Dedifferentiated amniotic fluid mesenchymal stem cell (primary cell): ENCODE measurements around the gene ABHD10.

Source experiments
- DNase-seq: peaks from one replicate; pipeline ENCODE4 v3.0.0-alpha.2; 2016; ENCODE audit errors: extremely low spot score

The ABHD10 gene

DNA sequence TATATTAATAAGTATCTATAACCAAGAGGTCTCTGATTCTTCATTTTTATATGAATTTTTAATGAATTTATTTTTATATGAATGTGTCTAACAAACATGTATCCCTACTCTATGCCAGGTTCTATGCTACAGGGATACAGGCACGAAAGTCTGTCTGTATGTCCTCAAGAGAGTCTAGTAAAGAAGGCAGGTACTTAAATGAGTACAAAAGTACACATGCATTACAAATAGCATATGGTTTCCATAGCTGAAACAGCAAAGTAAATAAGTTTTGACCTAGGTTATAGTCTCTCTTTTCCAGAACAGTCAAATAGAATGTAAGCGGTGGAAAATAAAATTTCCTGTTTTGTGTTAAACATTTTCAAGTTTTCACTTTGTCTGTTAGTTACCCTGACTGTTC is 13.3 kb upstream of the ABHD10 start:
- DNase-seq = no peak

- DNase-seq = no peak
Measured at GRCh38 chr3:111967068-111967467, 11.8 kb upstream of the ABHD10 start.

- peak; percentile 75 for DNase-seq
Measured at GRCh38 chr3:111967651-111968274, 11.1 kb upstream of the ABHD10 start.

GRCh38 chr3:111968319-111969054 is 10.3 kb upstream of the ABHD10 start:
- no peak for DNase-seq

- DNase-seq = no peak
Measured at GRCh38 chr3:111970376-111970775, 8.4 kb upstream of the ABHD10 start.

DNA sequence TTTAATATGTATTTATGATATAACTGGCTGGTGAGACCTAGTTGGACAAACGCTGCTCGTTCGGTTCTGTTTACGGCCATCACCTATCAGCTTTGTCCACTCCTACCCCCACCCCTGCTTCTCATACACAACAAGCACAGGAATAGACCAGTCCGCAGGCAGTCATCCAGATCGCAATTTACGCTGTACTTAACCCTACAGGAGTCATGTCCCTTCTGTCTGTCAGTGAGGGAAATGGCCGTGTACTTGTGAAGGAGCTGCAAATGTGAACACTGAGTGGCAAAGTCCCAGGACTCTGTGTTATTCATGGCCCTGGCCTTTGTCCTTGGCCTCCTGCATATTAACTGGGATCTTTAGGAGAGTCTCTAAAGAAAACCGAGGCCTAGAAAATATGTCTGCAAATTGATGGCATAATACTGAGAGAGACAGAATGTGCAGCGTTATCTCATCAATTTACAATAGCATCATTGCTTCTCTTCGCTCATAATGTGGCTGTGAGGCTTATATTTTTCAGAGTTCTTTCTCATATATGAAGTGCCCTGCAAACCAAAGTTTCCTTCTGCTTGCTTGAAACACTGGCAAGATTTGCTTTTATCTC is 7.2 kb upstream of the ABHD10 start:
- no peak for DNase-seq

DNA sequence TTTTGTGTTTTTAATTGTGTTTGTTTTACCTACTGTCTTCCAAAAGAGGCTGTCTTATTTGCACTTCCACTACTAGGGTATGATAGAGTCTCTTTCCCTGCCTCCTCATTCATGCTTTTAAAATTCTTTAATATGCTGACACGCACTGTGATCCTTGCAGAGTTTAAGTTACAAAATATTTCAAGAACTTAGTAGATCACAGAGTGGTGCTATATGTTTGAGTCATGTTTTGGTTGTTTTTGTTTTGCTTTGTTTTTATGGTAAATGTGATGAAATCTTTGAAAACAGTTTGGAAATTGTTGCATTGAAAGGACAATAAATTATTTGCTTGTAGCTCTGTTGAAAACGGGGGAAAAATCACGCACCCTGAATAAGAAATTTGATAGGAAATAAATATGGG is 5.9 kb upstream of the ABHD10 start:
- DNase-seq = no peak

DNA sequence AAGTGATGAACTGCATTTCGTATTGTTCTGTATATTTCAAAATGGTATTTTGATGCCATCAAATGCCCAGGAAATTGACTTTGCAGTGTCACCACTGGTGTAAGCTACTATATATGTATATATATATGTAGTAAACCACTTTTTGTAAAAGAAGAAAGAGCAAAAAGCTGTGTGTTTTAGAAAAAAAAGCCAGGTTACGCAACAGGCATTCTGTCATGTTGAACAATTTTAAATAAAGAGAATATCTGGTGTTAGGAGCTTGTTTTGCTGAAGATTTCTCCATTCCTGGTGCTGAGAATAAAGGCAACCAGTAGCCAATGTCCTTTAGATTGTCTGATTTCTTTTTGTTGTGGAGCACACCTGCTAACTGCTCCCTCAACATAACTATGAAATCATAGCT is 3.7 kb upstream of the ABHD10 start:
- DNase-seq = no peak

DNA sequence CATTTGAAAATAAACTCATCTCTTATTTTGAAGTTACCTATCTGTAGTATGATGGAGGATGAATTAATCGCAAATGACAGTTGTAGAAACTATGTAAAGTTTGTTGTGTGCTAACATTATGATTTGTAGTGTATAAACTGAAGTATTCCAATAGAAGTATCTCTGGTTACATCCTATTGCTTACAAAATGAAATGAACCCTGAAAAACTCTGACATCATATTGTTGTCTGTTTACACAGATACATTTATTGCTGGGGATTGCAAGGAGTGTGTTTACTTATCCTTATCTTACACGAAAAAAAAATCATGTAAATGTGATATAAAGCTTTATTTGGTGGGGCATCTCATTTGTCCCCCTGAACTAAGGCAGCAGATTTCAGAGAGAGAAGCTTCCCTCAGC is 2.6 kb upstream of the ABHD10 start:
- no peak for DNase-seq

- DNase-seq = no peak
Measured at GRCh38 chr3:111979434-111980038, 710 bp downstream of the ABHD10 start.

GRCh38 chr3:111980716-111981456 is 2.1 kb downstream of the ABHD10 start:
- no peak for DNase-seq

GRCh38 chr3:111981457-111981763 is 2.6 kb downstream of the ABHD10 start:
- DNase-seq = no peak

- no peak for DNase-seq
Measured at GRCh38 chr3:111984636-111985298, 5.9 kb downstream of the ABHD10 start.

GRCh38 chr3:111986800-111987199 is 8.0 kb downstream of the ABHD10 start:
- DNase-seq = no peak

GRCh38 chr3:111989061-111989678 is 10.3 kb downstream of the ABHD10 start:
- peak; percentile 76 for DNase-seq

- no peak for DNase-seq
Measured at GRCh38 chr3:111993038-111993437, 14.2 kb downstream of the ABHD10 start.

- no peak for DNase-seq
Measured at GRCh38 chr3:111998636-111999483, 20.0 kb downstream of the ABHD10 start, which contains the start of gene TAGLN3. Gene TAGLN3, plus strand, starts transcription at chr3:111998922. Its CDS starts 501 bp downstream, at chr3:111999423.

- no peak for DNase-seq
Measured at GRCh38 chr3:111999484-112000324, 20.9 kb downstream of the ABHD10 start.

DNA sequence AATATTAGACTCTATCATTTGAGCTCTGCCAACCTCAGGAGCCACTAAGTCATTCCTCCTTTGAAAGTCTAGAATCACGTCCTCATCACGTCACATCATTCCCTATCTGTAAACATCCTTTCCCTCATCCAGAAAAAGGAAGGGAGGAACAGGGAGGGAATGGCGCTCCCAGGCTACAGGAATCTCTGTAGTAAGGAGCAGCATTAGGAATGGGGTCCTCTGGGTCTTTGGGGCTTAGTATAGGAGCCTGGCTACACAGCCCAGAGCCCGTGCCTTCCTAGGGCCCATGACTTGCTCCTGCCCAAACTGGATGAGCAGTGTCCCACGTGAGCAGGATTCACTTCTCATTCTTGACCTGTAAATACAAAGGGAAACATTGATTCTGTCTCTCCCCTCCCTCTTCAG is 21.5 kb downstream of the ABHD10 start:
- no peak for DNase-seq
